Activated CD8-positive, alpha-beta memory T cell treated with anti-CD3 and anti-CD28 coated beads, Interleukin-2, amount 50 U/mL, for 1 hour (primary cell): ENCODE results near the gene SIK2.

ENCODE experiments used
- DNase-seq: peaks from one replicate; pipeline ENCODE4 v3.0.0-alpha.2; 2020; ENCODE audit errors: extremely low read depth

The SIK2 gene

GRCh38 chr11:111601979-111602864 is at the start of gene SIK2:
SIK2 (plus strand) TSS chr11:111602449; CDS start chr11:111602564, 115 bp downstream.
- DNase-seq: peak; percentile 76

- DNase-seq: no peak
Measured at GRCh38 chr11:111554532-111554931, 47.7 kb upstream of the SIK2 start.

- DNase-seq: no peak
Measured at GRCh38 chr11:111555255-111555654, 47.0 kb upstream of the SIK2 start.

- DNase-seq: no peak
Measured at GRCh38 chr11:111557425-111558111, 44.7 kb upstream of the SIK2 start.

GRCh38 chr11:111559800-111560464 is 42.3 kb upstream of the SIK2 start:
- DNase-seq: no peak

- no peak for DNase-seq
Measured at GRCh38 chr11:111560800-111561199, 41.4 kb upstream of the SIK2 start.

GRCh38 chr11:111561306-111561705 is 40.9 kb upstream of the SIK2 start:
- no peak for DNase-seq

GRCh38 chr11:111561791-111562325 is 40.4 kb upstream of the SIK2 start:
- no peak for DNase-seq

- DNase-seq: no peak
Measured at GRCh38 chr11:111562692-111563389, 39.4 kb upstream of the SIK2 start.

- peak; percentile 31 for DNase-seq
Measured at GRCh38 chr11:111565114-111565720, 37.0 kb upstream of the SIK2 start.

- no peak for DNase-seq
Measured at GRCh38 chr11:111566324-111566723, 35.9 kb upstream of the SIK2 start.

GRCh38 chr11:111569476-111569875 is 32.8 kb upstream of the SIK2 start:
- DNase-seq: no peak

GRCh38 chr11:111570796-111571195 is 31.5 kb upstream of the SIK2 start:
- no peak for DNase-seq

- DNase-seq: no peak
Measured at GRCh38 chr11:111571829-111572501, 30.3 kb upstream of the SIK2 start.

- no peak for DNase-seq
Measured at GRCh38 chr11:111572581-111572980, 29.7 kb upstream of the SIK2 start.

- no peak for DNase-seq
Measured at GRCh38 chr11:111573821-111574249, 28.4 kb upstream of the SIK2 start.

- DNase-seq: no peak
Measured at GRCh38 chr11:111574373-111575225, 27.6 kb upstream of the SIK2 start.

- DNase-seq: no peak
Measured at GRCh38 chr11:111575740-111576139, 26.5 kb upstream of the SIK2 start.

- no peak for DNase-seq
Measured at GRCh38 chr11:111577821-111578220, 24.4 kb upstream of the SIK2 start.

- DNase-seq: no peak
Measured at GRCh38 chr11:111581341-111581740, 20.9 kb upstream of the SIK2 start.
